NCI-H226 (cell line): Measurements from ENCODE around the gene DNAH17.
"Not testable (repeated sequence)": the region's sequence is repeated elsewhere in the genome, so short reads cannot be mapped to it uniquely, and the experiment has no call there.

Experiments used
- DNase-seq: peaks from one replicate; pipeline ENCODE4 v3.0.0-alpha.2; 2015

The DNAH17 gene

DNA sequence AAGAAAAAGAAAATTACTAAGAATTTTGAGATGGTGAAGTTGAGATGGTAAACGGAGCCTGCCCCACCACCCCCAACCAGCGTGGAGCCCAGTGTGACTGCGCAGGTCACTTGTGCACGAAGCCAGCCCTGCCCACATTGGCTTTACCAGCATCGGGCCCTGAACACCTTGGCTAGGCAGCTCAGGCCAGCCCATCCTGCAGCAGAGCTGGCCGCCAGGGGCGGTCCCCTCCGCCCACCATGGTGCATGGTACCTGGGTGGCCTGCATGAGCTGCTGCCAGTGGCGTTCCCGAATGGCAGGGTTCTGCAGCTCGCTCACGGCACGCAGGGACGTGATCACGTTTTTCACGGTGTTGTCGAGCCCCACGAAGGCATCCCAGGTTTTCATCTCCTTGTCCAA lies 62.7 kb downstream of the DNAH17 start:
- DNase-seq, result no peak

DNA sequence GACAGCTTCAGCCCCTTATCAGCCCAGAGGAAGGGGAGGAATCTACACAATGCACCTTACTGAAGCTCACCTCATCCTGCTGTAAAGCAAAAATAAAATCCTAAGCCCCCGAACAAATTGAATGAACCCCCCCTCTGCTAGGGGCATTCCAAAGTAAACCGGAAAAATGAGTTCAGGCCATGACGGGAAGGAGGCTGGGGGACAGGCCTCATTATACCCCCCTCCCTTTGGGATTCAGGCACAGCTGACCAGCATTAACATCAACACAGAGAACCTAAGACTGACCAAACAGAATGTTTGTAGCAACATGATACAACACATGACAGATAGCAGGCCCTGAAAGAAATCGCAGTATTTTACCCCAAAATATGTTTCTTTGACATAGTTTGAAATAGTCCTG lies 64.2 kb downstream of the DNAH17 start:
- no peak for DNase-seq

DNA sequence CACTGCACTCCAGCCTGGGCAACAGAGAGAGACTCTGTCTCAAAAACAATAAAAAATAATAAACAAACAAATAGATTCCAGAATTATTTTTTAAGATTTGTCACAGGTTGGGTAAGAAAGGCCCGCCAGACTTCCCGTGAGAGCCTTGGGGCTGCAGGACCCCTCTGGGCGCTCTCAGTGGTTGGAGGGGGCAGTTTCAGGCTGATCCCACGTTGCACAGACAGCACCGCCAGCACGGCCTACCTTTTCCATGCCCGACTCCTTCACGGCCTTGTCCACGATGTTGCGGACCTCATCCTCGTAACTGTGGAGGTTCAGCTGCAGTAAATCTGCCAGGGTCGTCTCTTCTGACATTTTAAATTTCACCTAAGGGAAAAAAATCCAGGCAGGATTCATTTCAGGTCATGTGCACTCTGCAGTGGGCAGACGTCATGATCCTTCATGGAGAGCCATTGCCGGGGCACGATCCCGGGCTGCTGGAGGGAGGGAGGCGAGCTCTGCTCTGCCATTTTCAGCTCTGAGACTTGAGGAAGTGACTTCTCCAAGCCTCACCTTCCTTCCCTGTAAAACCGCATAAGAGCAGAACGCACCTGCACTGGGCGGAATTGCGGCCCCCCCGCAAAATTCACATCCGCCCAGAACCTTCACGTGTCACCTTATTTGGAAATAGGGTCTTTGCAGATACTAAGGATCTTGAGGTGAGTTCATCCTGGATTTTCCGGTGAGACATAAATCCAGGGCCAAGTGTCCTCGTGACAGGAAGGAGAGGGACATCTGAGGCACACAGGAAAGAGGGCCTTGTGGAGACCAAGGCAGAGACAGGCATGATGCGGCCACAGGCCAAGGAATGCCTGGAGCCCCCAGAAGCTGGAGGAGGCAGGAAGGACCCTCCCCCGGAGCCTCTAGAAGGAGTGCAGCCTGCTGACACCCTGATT lies 66.8 kb downstream of the DNAH17 start:
- no peak for DNase-seq

DNA sequence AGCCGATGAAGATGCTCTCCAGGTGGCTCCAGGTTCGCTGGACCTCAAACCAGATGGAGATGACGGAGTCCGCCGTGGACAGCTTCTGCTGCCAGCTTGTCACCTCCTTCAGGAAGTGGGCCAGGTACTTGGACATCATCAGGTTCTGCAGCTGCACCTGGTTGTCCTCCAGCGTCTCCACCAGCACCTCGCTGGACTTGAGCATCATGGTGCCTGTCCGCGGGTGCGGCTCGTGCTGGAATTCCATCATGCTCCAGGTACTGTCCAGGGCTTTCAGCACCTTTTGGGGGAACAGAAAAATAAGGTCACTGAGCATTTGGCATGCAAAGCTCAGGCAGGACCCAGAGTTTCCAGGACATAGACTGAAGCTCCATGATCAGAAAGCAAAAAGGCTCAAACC lies 69.7 kb downstream of the DNAH17 start:
- no peak for DNase-seq

DNA sequence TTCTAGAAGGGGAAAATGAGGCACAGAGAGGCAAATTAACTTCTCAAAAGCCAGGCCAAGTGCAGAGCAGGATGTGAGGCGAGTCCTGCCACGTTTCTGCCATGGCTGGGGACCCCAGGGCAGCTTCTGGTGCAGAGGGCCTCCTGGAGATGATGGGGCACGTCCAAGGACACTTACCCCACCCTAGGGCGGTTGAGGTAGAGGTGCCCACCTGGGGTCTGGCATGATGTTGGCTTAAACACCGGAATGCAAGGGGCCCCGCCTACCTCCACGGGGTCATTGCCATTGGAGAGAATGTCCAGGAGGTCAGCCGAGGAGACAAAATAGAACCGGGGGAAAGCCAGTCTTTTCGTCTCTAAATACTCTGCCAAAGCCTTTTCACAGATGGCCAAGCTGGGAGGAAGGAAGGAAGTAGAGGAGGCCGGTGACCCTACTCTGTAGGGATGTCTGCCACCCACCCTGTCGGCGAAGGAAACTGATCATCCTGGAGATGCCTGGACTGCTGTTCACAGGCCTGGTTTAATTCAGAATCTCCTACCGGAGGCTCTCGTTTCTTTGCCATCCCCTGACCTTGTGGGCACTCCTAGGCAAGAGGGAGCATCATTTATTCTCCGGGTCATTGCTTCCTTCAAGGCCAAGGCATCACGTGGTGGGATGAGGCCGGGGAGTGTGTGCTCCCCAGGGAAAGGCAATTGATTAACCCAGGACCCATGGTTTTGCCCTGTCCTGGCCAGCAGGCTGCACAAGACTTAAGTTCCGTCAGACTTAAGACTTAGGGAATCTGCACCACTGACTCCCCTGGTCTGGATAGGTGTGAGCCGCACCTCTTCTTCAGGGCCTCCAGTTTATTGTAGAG lies 70.5 kb downstream of the DNAH17 start:
- DNase-seq, result no peak

DNA sequence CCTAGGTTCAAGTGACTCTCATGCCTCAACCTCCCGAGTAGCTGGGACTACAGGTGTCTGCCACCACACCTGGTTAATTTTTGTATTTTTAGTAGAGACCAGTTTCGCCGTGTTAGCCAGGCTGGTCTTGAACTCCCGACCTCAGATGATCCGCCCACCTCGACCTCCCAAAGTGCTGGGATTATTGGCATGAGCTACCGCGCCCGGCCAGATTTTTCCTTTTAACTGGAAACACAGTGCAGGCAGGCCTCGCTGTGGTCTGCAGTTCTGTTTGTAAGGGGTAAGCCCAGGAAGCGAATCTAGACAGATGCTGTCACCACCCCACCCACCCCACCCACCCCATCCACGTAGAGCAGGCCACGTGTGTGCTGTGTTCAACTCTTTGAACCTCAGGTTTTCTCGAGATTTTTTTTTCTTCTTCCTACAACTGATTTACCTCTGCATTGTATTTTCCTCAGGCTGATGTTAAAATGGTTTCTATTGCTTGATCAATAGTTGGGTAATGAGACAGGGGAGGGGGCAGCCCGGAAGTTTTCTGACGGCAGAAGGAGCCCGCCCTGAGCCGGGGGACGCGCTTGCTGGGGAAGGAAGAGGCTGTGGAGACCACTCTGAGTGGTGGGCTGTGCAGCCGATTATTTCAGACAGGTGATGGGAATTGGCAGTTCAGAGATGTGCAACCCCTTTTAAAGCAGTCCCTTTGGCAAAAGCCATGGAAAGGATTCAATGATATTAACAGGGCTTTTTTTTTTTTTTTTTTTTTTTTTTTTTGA lies 72.9 kb downstream of the DNAH17 start:
- DNase-seq, result no peak

DNA sequence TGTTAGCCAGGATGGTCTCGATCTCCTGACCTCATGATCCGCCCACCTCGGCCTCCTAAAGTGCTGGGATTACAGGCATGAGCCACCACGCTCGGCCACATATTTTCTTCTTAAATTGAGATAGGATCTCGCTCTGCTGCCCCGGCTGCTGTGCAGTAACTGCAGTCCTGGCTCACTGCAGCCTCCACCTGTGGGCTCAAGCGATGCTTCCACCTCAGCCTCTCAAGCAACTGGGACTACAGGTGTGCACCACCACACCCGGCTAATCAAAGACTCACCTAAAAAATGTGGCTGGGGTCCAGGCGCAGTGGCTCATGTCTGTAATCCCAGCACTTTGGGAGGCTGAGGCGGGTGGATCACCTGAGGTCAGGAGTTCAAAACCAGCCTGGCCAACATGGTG lies 73.8 kb downstream of the DNAH17 start:
- DNase-seq, result not testable (repeated sequence)

DNA sequence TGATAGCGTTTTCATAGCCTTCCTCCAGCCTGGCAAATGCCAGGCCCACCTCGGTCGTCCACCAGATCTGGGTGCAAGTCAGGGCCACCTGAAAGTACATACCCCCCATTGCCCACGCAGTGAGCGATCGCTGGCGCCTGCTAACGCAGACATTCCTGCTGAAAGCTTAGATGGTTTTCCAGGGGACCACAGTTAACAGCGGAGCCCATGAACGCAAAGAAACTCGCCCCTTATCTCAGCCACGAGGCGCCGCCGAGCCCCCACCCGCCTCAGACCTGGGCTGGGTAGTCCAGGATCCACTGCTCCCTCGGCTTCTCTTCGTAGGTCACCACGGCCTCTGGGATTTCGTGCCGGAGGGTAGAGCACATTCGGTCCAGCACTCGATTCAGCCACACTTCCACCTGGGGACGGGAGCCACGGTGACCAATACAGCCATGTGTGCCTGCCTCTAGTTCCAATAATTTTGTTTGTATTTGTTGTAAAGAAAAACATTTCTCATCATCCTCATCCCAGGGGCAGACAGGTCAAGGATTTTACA lies 74.5 kb downstream of the DNAH17 start:
- DNase-seq, result no peak

DNA sequence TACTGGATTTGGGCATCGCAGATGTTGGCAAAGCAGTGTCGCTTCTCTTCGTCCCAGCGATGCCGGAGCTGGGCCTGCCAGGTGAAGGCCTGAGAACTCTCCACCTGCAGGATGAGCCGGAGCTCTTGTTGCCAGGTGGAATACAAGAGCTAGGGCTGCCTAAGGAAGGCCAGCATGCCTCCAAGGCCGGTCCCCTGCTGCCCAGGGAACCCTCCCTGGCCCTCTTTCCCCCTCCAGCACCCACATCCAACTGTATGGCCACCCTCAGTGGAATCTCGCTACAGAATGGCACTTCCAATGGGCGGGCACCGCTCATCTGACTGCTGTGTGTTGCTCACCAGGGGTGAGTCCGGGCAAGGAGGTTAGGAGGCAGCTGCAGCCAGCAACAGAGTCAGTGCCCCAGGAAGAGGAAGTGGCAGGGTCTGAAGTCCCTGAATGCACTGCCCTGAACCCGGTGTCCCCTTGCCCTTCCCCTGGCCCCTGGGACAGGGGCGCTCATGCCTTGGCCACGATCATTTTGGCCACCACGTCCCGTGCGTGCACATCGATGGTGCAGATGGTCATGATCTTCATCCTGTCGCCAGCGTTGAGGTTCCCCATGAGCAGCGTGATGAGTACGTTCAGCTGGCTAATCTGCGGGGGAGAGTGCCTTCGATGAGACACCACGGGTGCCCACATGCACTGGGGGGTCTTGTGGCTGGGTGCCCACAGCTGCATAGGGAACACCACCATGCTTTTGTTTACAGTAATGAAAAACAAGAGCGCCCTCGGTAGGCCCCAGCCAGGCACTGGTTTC lies 75.8 kb downstream of the DNAH17 start:
- DNase-seq, result no peak

DNA sequence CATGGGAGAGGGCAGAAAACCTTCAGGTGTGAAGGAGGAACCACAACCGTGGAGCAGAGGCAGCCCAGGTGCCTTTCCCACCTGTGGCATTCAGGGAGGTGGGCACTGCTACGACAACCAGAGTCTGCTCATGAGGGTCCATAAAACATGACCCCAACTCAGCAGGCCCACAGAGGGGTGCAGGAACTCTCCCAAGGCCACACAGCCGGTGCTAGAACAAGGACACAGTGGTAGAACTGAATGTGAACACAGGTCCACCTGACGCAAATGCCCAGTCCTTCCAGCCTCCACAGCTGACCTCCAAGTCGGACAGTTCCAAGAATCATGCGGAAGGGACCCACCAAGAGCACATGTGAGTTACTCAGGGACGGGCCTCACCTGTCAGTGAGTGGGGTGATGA lies 76.4 kb downstream of the DNAH17 start:
- DNase-seq, result no peak

DNA sequence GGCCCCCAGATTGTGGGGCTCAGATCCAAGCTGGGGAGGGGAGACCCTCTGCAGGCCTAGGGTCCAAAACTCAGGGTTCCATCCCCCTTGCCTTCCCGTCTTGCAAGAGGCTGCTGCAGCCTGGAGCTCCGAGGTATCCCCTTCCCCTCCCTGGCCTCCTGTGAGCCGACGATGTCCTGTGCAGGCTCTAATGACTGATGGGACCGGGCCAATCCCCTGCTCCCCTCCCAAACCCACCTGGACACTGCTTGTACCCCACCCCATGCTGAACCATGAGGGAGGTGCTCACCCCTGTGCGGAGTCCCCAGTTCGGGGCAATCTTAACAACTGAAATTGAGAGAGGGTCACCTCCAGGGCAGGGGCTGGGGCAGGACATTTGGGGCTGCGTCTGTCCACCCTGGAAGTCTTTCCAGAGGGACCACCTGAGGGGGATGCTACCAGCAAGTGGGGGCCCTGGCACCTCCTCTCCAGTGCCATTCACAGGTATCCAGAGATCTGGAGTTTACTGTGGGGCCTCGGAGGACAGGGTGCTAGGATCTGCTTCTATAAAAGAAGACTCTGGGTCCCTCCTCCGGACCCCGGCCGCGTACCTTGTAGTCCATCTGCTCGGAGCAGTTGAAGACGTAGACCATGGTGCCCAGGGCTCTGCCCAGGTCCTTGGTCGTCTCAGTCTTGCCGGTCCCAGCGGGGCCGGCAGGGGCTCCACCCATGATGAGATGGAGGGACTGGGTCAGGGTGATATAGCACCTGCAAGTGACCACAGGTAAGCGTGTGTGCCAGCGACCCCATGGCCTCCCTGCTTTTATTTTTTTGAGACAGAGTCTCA lies 77.3 kb downstream of the DNAH17 start:
- DNase-seq, result no peak

DNA sequence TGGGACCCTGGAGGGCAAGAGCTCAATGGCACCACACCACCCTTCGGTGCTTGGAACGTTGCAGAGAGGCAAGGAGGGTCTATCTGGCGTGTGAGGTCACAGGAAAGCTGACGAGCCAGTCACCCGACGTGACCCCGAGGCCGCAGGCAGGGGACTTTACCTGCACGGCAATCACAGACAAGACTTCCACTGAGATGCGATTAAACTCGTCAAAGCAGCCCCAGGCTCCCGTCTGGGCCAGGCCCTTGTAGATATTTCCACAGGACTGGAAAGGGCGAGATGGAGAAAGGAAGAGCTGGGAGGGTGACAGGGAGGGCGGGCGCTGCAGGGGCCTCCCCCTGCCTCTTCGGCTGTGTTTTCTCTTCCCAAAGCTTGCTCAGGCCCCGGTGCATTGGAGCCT lies 78.3 kb downstream of the DNAH17 start:
- DNase-seq, result no peak

DNA sequence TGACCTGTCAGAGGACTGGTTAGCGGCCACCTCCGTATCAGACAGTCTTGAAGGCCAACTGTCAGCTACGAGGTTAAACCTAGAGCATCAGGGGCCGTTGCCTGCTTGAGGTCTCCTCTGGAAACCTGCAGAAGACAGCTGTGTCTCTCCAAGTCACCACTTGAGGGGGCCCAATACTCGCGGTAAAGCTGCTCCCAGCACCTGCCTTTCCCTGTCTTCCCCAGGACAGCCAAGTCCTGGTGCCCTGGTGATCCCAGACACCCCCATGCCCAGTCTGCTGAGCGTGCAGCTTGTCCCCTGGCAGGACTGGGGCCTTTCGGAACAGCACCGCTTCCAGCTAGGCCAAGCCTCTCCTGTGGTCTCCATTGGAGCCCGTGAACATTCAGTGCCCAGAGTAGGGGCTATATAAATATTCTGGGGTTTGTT lies 80.1 kb downstream of the DNAH17 start:
- DNase-seq, result peak; percentile 41

DNA sequence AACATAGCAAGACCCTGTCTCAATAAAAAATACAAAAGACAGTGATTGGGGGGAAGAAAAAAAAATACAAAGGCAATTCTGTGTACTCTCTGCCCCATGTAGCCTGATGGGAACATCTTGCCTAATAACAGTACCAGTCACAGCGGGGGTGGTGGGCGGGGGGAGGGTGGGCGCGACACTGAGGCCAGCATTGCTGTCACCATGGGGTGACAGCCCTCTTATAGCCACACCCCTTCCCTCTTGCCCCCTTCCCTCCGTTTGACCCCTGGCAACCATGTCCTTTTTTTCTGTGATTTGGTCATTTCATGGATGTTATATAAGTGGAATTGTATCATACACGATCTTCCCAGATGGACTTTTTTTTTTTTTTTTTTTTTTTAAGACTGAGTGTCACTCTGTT lies 80.9 kb downstream of the DNAH17 start:
- DNase-seq, result no peak

DNA sequence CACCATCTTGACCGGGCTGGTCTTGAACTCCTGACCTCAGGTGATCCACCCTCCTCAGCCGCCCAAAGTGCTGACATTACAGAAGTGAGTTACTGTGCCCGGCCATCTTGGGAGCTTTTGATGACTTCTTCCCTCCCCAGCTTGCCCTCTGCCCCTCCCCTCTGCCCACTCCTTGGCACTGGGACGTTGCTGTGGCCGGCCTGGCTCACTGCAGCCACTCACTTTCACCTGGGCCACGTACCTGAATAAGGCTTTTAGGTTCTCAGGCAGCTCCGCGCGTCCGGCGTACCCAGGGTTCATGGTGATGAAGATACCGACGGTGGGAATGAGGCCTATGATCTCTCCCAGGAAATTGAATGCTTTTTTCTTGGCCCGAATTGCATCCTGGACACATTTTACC lies 81.6 kb downstream of the DNAH17 start:
- no peak for DNase-seq

DNA sequence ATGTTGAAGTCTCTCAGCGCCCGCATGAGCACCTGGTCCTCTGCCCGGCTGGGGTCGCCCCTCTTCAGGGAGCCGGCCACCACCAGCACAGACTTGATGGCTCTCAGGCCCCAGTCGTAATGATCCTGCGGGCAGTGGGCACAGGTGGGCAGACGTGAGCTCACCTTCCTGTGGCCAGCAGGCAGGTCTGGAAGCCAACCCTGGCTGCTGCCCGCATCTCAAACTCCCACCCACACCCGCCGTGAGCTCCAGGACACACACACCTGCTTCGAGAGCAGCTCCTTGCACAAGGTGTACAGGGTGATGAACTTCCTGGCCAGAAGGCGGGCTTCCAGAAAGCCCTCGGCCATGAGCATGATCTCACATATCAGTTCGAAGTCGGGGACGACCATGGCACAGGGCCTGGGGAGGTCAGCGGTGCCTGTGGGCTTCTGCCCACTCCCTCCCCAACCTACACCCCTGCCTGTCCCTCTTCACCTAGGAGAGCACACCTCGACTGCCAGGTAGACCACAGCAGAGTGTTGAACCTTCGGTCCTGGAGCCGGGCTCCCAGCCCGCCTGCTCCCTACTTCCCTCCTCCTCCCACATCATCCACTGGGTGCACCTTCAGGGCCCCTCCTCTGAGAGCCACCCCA lies 82.4 kb downstream of the DNAH17 start:
- DNase-seq, result no peak

DNA sequence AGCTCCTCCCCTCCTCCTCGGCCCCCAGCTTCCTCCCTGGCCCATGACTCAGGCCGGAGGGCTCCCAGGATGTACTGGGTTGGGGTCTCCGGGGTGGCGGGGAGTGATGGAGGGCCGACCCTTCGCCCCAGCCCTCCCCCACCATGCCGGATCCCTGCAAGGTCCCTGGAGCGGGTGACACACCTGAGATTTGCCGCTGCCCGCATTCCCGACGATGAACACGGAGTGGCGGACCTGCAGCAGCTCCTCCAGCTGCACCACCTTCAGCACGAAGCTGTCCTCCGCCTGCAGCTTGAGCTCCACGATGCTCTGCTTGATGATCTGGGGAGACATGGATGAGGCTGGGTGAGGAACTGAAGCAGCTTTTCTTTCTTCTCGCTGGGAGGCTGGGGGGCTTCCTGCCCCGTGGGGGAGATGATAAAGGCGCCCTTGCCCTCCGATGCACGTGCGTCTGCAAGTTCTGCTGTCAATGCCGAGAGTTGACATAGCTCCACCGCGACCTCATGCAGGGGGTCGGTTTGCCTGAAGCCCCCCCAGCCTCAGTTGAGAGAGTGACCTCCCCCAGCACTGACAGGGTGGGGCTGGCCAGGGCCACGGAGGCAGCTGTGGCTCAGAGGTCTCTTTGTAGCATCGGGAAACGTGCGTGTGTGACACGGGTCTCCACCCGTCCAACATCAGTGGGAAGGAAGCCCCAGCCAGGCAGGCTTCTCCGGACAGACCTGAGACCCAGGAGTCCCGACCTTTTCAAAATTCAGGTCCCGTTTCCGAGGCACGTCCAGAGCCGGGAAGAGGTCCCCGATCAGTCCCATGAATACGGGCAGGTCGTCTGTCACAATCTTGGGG lies 83.1 kb downstream of the DNAH17 start:
- DNase-seq, result no peak

DNA sequence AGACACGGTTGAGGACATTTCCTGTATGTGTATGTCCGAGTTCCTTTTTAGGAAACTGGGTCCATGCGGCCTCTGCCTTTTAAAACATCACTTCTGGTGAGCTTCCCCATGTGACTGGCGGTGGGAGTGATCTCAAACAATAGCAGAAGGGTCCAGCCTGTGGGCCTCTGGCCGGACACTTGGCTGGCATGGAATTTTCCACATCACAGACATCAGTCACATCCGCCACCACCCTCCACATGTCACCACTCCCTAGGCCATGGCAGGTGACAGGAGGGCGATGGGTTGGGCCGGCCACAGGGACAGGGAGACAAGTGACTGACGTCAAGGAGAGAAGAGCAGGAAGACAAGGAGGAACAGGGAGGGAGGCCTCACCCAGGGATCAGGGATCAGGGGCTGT lies 83.7 kb downstream of the DNAH17 start:
- no peak for DNase-seq

DNA sequence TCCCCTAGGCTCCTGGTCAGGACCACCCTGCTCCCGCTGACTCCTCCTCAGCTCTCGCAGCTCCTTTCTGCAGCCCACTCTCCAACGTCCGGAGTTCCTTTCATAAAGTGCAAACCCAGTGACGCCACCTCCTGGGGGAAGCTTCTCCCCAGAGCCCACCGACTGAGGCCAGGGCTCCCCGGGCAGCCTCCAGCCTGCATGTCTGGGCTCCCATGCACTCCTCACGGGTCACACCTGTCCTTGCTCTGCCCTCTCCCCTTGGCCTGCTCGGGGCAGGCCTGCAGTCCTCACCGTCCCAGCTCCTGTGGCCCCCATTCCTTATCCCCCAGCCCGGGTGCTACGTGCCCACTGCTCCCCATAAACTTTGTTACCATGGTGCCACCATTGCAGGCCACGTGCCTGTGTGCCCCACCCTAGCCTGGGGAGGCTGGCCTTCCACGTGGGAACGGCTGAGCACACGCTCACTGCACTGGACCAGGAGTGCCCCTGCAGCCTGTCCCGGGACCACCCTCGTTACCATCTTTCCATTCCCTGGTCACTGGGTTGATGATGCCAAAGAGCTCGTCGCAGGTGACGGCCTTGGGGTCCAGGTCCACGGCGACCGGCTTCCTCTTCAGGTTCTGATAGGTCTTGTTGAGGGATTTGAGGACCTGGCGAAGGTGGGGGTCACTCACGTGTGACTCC lies 84.9 kb downstream of the DNAH17 start:
- DNase-seq, result no peak
